GM18909 (cell line): ENCODE results near the gene EYA2.

ENCODE experiments used
- ATAC-seq: cut with Tn5 transposase; IDR thresholded peaks from one replicate; pipeline ENCODE4 v1.9.1; 2021; ENCODE audit warnings: mild to moderate bottlenecking; ENCODE audit not compliant: unreplicated experiment, poor library complexity

EYA2 gene

DNA sequence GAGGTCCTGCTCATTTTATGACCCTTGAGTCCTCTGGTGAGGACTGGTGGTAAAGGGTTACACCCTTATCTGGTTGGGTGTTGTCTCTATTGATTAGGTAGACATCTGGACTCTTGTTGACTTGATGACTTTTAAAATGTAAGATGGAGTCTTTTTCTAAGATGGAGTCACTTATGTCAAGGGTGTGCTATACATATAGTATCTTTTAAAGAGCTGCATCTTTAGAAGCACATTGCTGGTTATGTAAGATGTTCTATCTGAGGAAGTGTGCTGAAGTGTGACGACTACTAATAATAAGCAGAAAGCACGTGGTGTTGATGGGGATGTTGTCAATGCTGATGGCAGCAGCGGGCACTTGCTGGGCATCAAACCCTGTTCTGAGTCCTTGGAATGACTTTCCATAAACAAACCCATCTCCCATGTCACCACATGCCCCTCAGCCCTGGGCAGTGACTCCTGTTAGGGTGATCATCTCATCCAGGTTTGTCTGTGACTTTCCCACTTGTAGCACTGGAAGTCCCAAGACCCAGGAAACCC is 229.6 kb downstream of the EYA2 start:
- ATAC-seq, result no peak

DNA sequence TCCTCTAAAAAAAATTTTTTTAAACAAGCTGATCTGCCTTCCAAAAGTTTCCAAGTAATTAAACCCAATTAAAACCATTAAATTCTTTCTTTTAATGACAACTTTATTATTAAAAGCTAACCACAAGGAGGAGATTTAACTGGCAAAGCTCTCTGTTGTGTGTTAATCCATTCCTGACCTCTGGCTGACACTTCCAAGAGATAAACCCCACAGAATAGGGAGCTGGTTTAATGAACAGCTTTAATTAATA is 230.8 kb downstream of the EYA2 start:
- no peak for ATAC-seq

DNA sequence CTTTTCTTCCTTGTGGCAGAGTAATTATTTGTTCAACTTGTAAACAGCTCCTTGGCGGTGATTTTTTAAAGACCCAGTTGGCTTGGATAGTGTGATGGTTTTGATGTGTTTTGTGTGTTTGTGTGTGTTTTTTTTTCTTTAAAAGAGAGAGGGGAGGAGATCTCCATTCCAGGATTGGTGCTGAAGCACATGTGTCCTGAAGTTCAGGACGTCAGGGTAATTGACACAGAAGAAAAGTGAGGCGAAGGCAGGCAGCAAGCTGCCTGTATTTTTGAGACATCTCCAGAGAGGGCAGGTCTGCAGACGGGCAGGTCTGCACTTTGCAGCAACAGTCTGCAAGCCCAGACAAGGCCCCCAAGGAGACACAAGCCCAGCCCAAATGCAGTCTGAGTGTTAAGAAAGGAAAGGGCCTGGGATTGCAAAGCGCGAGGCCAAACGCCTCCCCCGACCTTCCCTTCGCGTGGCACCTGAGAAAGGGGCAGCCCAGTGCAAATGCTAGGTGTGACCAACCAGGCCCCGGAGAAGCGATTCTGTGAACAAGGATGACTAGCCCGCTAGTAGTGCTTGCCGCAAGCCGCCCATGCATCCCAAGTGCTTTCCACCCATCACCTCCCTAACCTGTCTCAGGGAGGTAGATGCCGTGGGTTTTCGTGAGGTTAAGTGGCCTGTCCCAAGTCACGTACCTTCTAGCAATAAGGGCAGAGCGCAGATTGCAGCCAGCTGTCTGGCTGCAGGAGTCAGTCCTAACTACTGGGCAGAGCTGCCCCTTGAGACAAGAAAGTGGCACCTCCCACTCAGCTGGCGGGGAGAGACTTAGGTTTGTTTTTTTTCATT is 231.3 kb downstream of the EYA2 start:
- ATAC-seq, result no peak

GRCh38 chr20:47126709-47127108 is 232.1 kb downstream of the EYA2 start:
- no peak for ATAC-seq

- ATAC-seq, result no peak
Observed at GRCh38 chr20:47127546-47127945, 232.9 kb downstream of the EYA2 start.

DNA sequence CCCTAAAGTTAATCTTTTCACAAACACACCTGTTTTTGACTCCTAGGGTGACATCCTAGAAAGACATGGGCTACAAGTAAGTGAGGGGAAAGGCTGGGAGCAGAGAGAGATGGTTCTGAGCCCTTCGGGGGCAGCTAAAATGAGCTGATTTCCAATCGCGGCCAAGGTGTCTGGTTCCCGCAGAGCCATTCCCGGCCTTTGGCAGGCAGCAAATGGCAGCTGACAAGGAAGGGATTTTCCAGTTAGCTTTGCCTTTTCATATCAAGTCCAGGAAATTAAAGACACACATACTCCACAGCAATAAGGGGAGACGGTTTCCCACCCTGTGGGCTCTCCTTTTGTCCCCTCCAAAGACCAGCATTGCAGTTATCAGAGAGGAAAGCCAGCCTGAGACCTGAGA is 233.4 kb downstream of the EYA2 start:
- no peak for ATAC-seq

DNA sequence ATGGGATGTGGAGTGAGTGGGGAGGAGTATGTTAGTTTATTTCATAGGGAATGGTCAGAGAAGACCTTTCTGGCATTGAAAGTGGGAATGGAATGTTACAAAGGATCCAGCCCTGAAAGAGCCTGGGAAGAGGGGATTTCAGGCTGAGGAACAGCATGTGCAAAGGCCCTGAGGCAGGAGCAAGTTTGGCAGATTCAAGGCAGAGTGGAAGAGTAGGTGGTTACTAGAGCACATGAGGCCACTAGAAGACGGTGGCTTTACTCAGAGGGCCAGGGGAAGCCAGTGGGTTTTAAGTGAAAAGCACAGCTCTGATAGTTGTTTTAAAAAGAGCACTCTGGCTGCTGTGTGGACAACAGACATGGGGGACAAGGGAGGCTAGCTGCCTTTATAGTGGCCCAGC is 234.7 kb downstream of the EYA2 start:
- no peak for ATAC-seq

DNA sequence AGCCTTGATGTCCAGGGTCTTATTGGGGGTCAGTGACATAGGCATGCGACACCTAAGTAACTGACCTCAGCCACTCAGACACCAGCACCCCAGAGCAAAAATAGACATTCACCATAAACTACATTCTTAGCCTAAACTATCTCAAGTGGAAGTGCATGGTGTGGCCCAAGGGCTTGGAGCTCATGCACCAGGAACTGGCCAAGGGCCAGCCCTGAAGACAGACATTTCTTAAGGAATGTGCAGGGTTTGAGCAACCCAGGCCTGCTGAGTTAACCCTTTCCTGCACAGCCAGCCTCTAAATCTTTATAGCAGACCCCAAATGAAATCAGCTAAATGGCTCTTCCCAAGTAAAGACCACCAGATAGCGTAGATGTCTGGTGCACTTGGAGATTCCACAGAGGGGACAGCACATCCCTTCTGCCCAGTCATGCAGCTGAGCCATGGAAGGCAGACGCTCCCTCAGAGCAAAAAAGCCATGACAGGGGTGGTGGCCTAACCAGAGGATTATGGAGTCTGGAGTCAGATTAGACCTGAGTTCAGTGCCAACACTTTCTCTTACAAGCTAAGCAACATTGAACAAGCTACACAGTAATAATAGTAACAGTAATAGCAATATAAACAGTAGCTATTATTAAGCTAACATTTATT is 239.3 kb downstream of the EYA2 start:
- ATAC-seq, result no peak

- no peak for ATAC-seq
Observed at GRCh38 chr20:47136782-47137181, 242.1 kb downstream of the EYA2 start.

DNA sequence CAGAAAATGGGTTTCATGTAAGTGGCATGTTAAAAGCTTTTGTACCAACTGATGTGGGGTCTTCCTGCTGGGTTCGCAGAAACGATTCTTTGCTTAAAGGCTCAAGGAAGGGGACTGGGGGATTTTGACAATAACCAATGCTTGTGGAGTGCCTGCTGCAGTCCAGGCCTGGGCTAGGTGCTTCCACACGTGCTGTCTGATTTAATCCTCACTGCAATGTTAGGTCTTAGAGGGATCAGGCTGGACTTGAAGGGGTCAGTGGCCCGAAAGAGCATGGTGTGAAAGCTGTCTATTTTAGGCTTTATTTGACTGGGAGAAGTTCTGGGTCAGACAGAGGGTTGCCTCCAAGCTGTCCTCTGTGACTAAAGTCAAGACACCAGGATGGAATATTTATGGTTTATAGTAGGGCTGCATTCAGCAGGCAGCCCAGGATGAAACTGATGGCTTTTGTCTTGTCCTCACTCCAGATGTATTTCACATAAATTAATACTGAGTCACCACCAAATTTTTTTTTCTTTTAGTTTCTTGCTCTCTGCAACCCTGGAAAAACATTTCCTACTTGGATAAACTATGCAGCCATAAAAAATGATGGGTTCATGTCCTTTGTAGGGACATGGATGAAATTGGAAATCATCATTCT is 242.7 kb downstream of the EYA2 start:
- ATAC-seq, result no peak

DNA sequence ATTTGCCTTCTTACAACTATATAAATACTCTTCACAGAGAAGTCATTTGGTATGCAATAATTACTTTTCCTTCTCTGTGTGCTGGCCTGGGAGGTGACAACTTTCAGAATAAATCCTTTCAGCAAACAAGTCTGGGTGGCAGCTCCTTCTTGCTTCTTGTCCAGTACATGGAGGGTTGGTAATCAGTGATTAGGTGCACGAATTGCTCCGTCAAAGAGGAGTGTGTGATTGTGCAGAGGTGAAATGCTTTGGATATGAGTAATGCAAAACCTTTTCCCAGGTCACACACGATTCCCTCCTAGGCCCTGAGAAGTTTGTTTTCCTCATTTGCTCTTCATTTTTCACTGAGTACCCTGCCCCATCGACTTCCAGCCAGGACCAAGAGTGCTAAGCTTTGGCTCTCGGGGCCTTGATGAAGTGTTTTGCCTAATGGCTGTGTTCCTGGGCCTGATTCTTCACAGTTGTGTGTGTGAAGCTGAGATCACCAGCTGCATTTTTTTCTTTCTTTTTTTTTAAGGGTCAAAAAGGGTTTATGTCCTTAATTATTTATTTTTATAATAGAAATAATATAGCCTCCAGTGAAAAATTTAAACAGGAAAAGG is 245.4 kb downstream of the EYA2 start:
- ATAC-seq, result no peak

- no peak for ATAC-seq
Observed at GRCh38 chr20:47141350-47141921, 246.8 kb downstream of the EYA2 start.

GRCh38 chr20:47141941-47142773 is 247.5 kb downstream of the EYA2 start:
- ATAC-seq, result no peak

GRCh38 chr20:47142774-47143170 is 248.1 kb downstream of the EYA2 start:
- ATAC-seq, result no peak

DNA sequence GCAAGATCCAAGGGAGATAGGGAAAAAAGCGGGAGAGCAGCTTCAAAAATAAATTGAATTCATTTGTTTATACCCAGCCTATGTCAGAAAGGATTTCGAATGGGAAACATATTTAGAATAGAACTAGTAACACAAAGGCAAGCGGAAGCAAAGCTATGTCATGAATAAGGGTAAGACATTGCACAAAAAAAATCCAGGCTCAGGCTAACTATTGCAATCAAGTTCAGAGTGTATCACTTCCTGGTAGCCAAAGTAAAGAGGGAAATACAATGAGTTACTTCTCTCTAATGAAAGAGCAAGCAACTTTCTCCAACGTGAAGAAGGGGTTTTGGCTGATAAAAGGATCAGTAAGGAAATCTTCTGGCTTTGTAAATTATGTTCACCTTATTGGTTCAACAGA is 249.0 kb downstream of the EYA2 start:
- no peak for ATAC-seq

- ATAC-seq, result no peak
Observed at GRCh38 chr20:47144463-47144862, 249.8 kb downstream of the EYA2 start.

DNA sequence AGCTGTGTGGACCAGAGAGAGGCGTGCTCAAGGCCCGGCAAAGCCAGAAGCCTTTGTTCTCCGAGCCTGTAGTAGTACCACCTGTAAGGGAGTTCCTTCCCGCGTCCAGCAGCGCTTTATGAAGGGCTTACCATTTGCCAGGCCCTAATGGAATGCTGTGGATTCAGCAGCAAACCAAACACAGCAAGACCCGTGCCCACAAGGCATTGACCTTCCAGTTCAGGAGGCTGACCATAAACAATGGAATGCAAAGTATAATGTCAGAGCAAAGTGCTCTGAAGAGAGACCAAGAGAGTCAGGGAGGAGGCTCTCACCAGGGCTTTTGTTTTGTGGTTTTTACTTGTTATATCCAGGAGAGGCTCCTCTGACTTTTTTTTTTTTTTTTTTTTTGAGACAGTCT is 252.0 kb downstream of the EYA2 start:
- no peak for ATAC-seq

DNA sequence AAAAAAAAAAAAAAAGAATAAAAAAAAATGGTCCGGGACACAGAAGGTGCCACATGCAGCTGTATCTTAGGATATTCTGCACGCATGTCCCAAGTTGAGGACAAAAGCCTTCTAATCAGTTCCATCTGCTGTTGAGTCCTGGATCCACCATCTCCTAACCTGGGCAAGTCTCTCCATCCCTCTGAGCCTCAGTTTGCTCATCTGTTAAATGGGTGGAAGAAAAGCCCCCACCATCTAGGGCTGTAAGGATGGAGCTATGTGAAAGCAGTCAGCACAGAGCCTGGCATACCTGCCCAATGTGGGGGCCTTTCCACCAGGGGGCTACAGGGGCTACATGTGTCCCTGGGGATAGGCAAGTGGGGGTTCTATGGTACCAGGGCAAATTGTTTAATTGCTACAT is 253.4 kb downstream of the EYA2 start:
- ATAC-seq, result no peak

- no peak for ATAC-seq
Observed at GRCh38 chr20:47149939-47150338, 255.3 kb downstream of the EYA2 start.
